Heart right ventricle (tissue), 16 donors: ENCODE results near the gene ZNF609. TPM values are rescaled to one million over a fixed set of nuclear protein-coding genes. Genes with fewer than 3 reads are reported as not detected.
"Not testable (repeated sequence)": the region's sequence is repeated elsewhere in the genome, so short reads cannot be mapped to it uniquely, and the experiment has no call there.

Experiments
- ATAC-seq, 8 donors: fragments of 200-7000 bp; cut with Tn5 transposase; one replicate each; pipeline ENCODE4 v1.9.1; 2020; ENCODE audit warnings: mild to moderate bottlenecking in 8 of 8, moderate library complexity in 8 of 8, moderate number of reproducible peaks in 1 of 8
- DNase-seq, 2 donors: peaks; one replicate each; pipeline ENCODE4 v3.0.0-alpha.2; 2020
- H3K27ac ChIP-seq, 10 donors: fragments of 200-600 bp; sonication (generic) in 2 of 10; one replicate each; pipeline versions ENCODE4 v1.5.0 to v1.8.0; 2020 to 2022; ENCODE audit warnings: mild to moderate bottlenecking in 3 of 10
- H3K27me3 ChIP-seq, 7 donors: fragments of 200-600 bp; one replicate each; pipeline ENCODE4 v1.8.0; 2021 to 2022; ENCODE audit warnings: mild to moderate bottlenecking in 2 of 7
- H3K36me3 ChIP-seq, 9 donors: fragments of 200-600 bp; sonication (generic) in 1 of 9; one replicate each; pipeline versions ENCODE4 v1.5.0 to v1.8.0; 2020 to 2022; ENCODE audit warnings: mild to moderate bottlenecking in 2 of 9
- H3K4me1 ChIP-seq, 9 donors: fragments of 200-600 bp; sonication (generic) in 1 of 9; one replicate each; pipeline versions ENCODE4 v1.5.0 to v1.8.0; 2020 to 2022; ENCODE audit warnings: mild to moderate bottlenecking in 4 of 9
- H3K4me3 ChIP-seq, 10 donors: fragments of 200-600 bp; sonication (generic) in 2 of 10; one replicate each; pipeline versions ENCODE4 v1.5.0 to v1.8.0; 2020 to 2022; ENCODE audit warnings: mild to moderate bottlenecking in 7 of 10, moderate library complexity in 2 of 10
- H3K9me3 ChIP-seq, 11 donors: fragments of 200-600 bp in 10 of 11; sonication (generic) in 2 of 11; one replicate each; pipeline versions ENCODE4 v1.5.0 to v1.8.0; 2013 to 2022; ENCODE audit warnings: mild to moderate bottlenecking in 2 of 11, control low read depth in 1 of 11, moderate library complexity in 1 of 11
- CTCF ChIP-seq, 9 donors: fragments of 200-600 bp; sonication (generic) in 2 of 9; IDR thresholded peaks; one replicate each; pipeline versions ENCODE4 v1.5.0 to v1.8.0; 2021 to 2022; ENCODE audit warnings: antibody characterized with exemption in 9 of 9, mild to moderate bottlenecking in 5 of 9, moderate library complexity in 1 of 9
- WGBS, 2 donors: extraction: QIAGEN DNeasy Blood & Tissue Kit; methylation state at CpG; one replicate each; pipeline ENCODE4 v1.1.7; 2013; ENCODE audit warnings: inconsistent platforms in 1 of 2; 5-methylcytosine and 5-hydroxymethylcytosine counted together
- intact Hi-C, 10 donors: fragments of 100-400 bp; cut with DNase I; formaldehyde crosslinking; loops; one replicate each; pipeline versions ENCODE4 v1.11.1 to v1.14.2; 2022
- polyA plus RNA-seq, 2 donors: library from polyadenylated mRNA; stranded (reverse); fragments of 200-250 nt; gene quantifications; one replicate each; pipeline ENCODE4 v1.2.3, GENCODE V29; 2013
- total RNA-seq, 10 donors: library from RNA; stranded (reverse); fragmentation: NEBNext Ultra II Directional in 3 of 10; extraction: Animal tissue kit (Norgen Biotek cat#: 25700) in 3 of 10; gene quantifications; one replicate each; pipeline versions ENCODE4 v1.2.1 to v1.2.4, GENCODE V29; 2021 to 2023
- donor health status: Arrhythmogenic right ventricular cardiomyopathy.
- donor health status: ischemic (EF 13 %, LVEDD 7.1; RV severe dilation, severe dysfunction).
- donor health status: healthy with polysubstance abuse.
- donor health status: DM: no; HTN: yes; CAD: no.
- donor health status: DM: no; HTN: no; CAD: no.
- donor health status: ischemic (EF 25% LVEDD 6.9; RV normal size, moderate dysfunction).
- donor health status: ischemic (EF 25% LVEDD 5.7; RV mildly dilated, moderate dysfunction).
- donor health status: healthy.
- donor health status: DM: yes; HTN: yes; CAD: no.
- donor health status: Ischemic cardiomyopathy.
- donor health status: ischemic (EF 35%, LVEDD 5.7; RV mildly dilated, moderate dysfunction).
- donor health status: nonischemic (EF 11% LVEDD 7.7; RV severe dilation, severe dysfunction).
- donor health status: DM: yes; HTN: yes; CAD: no.
- donor health status: PGD.
- donor health status: ischemic (EF 29% LVEDD 5.4; RV normal size, mild dysfunction).
- donor health status: nonischemic (EF 23%, LVEDD 6.1; RV moderate dilation, normal function).

The ZNF609 gene
- total and polyA plus RNA-seq, 12 donors, result 4.0 to 19.2 (median 15.8) TPM

GRCh38 chr15:64586259-64586870 is 126.0 kb downstream of the ZNF609 start:
- Histone ChIP-seq H3K36me3 (no peaks in the 10 kb centered on the region), H3K4me3 (no peak overlapping the region), H3K4me1 (peaks cover 0 to 45% (median 22%) of the 10 kb centered on the region in 9 donors), H3K27ac (no peak overlapping the region), H3K9me3 (peaks cover 0 to 6% (median 0%) of the 10 kb centered on the region in 11 donors), H3K27me3 (no peaks in the 10 kb centered on the region)
- ATAC-seq, result no peak
- TF ChIP-seq CTCF (IDR thresholded peaks at IDR 0.05), result no peak
- WGBS, 2 donors, result 76 to 83% methylated on average over 11 to 12 of the region's 12 CpGs
- DNase-seq, result no peak
- intact Hi-C loops, result no loop called here

DNA sequence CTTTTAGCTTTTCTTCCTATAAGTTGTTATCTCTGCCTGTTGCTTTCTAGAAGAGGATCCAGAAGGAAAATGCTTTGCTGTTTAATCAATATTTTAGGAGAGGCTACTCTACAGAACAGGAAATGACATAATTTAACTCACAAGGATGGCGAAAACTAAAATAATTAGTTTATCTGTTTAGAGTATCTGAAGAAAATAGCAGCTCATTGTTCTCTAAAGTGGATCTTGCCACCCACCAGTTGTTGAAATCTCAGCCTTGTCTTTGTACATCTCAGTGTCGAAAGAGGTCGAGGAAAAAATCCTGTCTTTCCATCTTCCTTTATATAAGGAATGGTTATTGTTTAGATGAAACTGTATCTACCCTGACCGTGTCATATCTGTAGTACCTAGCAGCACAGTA is 126.6 kb downstream of the ZNF609 start:
- Histone ChIP-seq H3K36me3 (no peaks in the 10 kb centered on the region), H3K4me3 (no peak overlapping the region), H3K9me3 (no peaks in the 10 kb centered on the region), H3K27me3 (no peaks in the 10 kb centered on the region), H3K27ac (no peak overlapping the region), H3K4me1 (peaks cover 0 to 39% (median 22%) of the 10 kb centered on the region in 9 donors)
- intact Hi-C loops, result no loop called here
- TF ChIP-seq CTCF (IDR thresholded peaks at IDR 0.05), result no peak
- DNase-seq (no peak), ATAC-seq (no peak)
- WGBS, 2 donors, result 59 to 63% methylated on average over 4 of the region's 4 CpGs

GRCh38 chr15:64589435-64590084 is 129.2 kb downstream of the ZNF609 start:
- H3K4me3 ChIP-seq, result no peak overlapping the region
- intact Hi-C loops, result no loop called here
- DNase-seq, result no peak
- H3K4me1 ChIP-seq, result peaks cover 0 to 32% (median 22%) of the 10 kb centered on the region in 9 donors
- no peaks in the 10 kb centered on the region for H3K27me3 ChIP-seq
- H3K27ac ChIP-seq, result no peak overlapping the region
- no peaks in the 10 kb centered on the region for H3K36me3 ChIP-seq
- ATAC-seq, result no peak
- 51 to 53% methylated on average over 3 of the region's 3 CpGs for WGBS, 2 donors
- TF ChIP-seq CTCF (IDR thresholded peaks at IDR 0.05), result no peak
- no peaks in the 10 kb centered on the region for H3K9me3 ChIP-seq

DNA sequence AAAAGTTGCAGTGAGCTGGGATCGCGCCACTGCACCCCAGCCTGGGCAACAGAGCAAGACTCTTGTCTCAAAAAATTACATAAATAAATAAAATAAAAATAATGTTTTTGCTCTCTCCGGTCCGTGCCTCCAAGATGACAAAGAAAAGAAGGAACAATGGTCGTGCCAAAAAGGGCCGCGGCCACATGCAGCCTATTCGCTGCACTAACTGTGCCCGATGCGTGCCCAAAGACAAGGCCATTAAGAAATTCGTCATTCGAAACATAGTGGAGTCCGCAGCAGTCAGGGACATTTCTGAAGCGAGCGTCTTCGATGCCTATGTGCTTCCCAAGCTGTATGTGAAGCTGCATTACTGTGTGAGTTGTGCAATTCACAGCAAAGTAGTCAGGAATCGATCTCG is 132.5 kb downstream of the ZNF609 start:
- ATAC-seq, H3K27me3 ChIP-seq, H3K36me3 ChIP-seq, H3K9me3 ChIP-seq, H3K4me3 ChIP-seq, intact Hi-C loops, DNase-seq, H3K27ac ChIP-seq: not testable (repeated sequence)
- 95 to 99% methylated on average over 18 of the region's 18 CpGs for WGBS, 2 donors
- H3K4me1 ChIP-seq, result peaks cover 0 to 34% (median 30%) of the 10 kb centered on the region in 9 donors
